CD4-positive, alpha-beta T cell treated with Interleukin-21 for 1 hour (primary cell): Measurements from ENCODE around the gene BUB1.
"Not testable (repeated sequence)": the region's sequence is repeated elsewhere in the genome, so short reads cannot be mapped to it uniquely, and the experiment has no call there.

ENCODE experiments used
- DNase-seq: peaks from one replicate; pipeline ENCODE4 v3.0.0-alpha.2; 2020

The BUB1 gene

GRCh38 chr2:110690083-110690965, 12.5 kb upstream of the BUB1 start:
- DNase-seq: no peak

- DNase-seq: no peak
Observed at GRCh38 chr2:110688594-110689091, 10.8 kb upstream of the BUB1 start.

GRCh38 chr2:110687775-110688484, 10.1 kb upstream of the BUB1 start:
- DNase-seq: not testable (repeated sequence)

- DNase-seq: no peak
Observed at GRCh38 chr2:110682872-110683271, 5.0 kb upstream of the BUB1 start.

GRCh38 chr2:110682267-110682666, 4.4 kb upstream of the BUB1 start:
- DNase-seq: no peak

GRCh38 chr2:110680709-110681108, 2.8 kb upstream of the BUB1 start:
- DNase-seq: no peak

GRCh38 chr2:110679865-110680264, 2.0 kb upstream of the BUB1 start:
- no peak for DNase-seq

- no peak for DNase-seq
Observed at GRCh38 chr2:110679337-110679707, 1.5 kb upstream of the BUB1 start.

GRCh38 chr2:110678457-110679336, 834 bp upstream of the BUB1 start:
- no peak for DNase-seq

GRCh38 chr2:110677080-110677479, 783 bp downstream of the BUB1 start:
- DNase-seq: no peak

GRCh38 chr2:110675679-110676078, 2.2 kb downstream of the BUB1 start:
- DNase-seq: peak; percentile 23

- DNase-seq: peak; percentile 82
Observed at GRCh38 chr2:110674620-110675555, 3.0 kb downstream of the BUB1 start.

GRCh38 chr2:110673201-110673600, 4.7 kb downstream of the BUB1 start:
- no peak for DNase-seq

GRCh38 chr2:110670826-110671225, 7.0 kb downstream of the BUB1 start:
- no peak for DNase-seq

GRCh38 chr2:110669079-110669478, 8.8 kb downstream of the BUB1 start:
- DNase-seq: no peak

GRCh38 chr2:110667071-110667470, 10.8 kb downstream of the BUB1 start:
- no peak for DNase-seq

GRCh38 chr2:110664135-110664534, 13.7 kb downstream of the BUB1 start:
- DNase-seq: no peak

- DNase-seq: no peak
Observed at GRCh38 chr2:110662560-110662959, 15.3 kb downstream of the BUB1 start.

GRCh38 chr2:110660558-110660957, 17.3 kb downstream of the BUB1 start:
- DNase-seq: no peak

- DNase-seq: no peak
Observed at GRCh38 chr2:110659248-110659647, 18.6 kb downstream of the BUB1 start.

GRCh38 chr2:110657724-110658305, 20.0 kb downstream of the BUB1 start:
- peak; percentile 50 for DNase-seq
